ENCODE data around the gene UBE2E2.

Gene UBE2E2

DNA sequence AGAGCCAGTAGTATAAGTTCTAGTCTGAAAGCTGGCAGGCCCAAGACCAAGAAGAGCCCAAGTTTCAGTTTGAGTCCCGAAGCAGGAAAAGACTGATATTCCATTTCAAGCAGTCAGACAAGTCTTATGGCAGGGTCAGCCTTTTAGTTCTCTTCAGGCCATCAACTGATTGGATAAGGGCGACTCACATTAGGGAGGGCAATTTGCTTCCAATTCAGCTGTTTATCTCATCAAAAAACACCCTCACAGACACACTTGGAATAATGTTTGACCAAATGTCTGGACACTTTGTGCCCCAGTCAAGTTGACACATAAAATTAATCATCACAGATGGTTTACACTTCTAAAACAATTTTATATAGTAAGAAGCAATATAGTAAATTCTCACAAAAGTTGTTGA lies 69.7 kb downstream of the UBE2E2 start:
- in situ Hi-C loops (cut with HindIII; ENCODE audit: low sequenced_read_pairs) = no loop called here

DNA sequence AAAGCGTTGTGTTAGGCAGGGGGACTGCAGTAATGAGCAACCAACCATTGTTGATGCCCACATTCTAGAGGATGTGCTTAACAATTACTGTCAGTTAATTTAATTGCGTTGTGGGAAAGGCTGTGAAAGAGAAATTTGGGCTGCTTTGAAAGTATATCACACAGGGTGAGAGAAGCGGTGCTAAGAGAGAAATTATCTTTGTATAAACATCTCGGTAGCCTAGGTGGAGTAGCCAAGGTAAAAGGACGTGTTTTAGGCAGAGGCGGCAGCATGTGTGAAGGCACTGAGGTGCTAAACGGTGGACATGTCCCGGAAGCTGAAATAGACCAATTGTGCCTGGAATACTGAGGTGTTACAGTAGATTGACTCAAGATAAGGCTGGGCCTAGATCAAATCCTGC lies 71.9 kb downstream of the UBE2E2 start:
- in situ Hi-C loops (cut with HindIII; ENCODE audit: low sequenced_read_pairs) = no loop called here

DNA sequence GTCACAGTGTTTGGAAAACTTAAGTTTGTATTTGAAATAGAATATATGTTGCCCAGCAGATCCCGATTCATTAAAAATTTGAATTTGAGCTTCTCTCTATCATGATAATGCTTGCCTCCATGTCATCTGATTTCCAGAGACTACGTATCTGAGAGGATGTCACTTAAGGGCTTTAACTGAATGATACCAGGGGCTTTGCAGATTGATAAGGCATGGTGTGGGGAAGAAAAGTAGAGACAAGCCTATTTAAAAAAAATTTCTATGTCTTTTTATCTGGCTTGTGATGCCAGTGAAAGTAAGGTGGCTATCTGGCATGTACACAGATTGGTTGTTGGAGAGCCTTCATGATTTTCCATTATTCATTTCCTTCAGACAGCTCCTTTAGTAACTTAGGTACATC lies 72.7 kb downstream of the UBE2E2 start:
- in situ Hi-C loops (cut with HindIII; ENCODE audit: low sequenced_read_pairs) = no loop called here

DNA sequence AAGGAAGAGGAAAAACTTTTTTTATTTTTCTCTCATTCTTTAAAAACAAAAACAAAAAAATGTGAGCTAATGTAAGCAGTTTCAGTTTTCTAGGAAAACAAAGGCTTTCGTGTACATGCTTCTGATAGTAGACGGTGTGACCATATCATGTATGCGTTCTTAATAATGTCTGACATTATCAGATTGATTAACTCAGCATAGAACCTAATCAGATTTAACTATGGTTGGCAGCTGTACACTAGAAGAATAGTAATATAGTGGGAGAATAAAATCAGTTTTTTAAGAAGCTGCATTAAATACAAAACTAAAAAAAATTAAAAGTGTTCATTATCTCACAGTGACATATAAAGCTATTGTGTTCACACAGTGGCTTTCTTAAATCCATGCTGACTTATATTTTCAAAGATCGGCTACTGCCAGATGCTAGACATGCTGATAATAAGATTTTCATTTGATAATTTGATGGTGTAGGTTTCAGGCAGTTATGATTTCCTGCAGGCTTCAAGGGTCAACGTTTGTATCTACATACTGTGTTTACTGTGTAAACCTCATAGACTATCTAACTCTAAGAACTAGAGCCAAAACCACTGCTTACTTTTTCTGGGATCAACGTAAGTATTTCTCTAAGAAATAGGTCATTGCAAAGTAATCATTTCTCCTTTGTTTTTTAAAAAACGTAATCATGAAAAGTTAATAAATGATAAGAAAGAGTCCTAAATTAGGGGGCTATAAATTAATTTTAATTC lies 74.0 kb downstream of the UBE2E2 start:
- in situ Hi-C loops (cut with HindIII; ENCODE audit: low sequenced_read_pairs) = no loop called here

DNA sequence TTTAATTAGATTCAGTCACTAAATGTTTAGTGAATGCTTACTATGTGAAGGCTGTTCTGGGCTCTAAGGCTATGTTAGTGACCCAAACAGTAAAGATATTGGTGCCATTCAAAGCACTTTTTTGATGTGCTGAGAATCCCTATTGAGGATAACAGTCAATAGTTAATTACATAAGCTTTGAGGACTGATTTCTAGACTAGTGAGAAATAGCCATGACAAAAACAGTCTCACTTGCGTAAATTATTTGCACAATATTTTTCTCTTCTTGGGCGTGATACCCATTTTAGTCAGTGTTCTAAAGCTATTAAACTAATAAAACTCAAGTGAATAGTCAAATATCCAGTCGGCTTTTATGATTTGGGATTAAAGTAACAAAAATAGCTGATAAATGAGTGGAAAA lies 74.6 kb downstream of the UBE2E2 start:
- in situ Hi-C loops (cut with HindIII; ENCODE audit: low sequenced_read_pairs) = no loop called here

DNA sequence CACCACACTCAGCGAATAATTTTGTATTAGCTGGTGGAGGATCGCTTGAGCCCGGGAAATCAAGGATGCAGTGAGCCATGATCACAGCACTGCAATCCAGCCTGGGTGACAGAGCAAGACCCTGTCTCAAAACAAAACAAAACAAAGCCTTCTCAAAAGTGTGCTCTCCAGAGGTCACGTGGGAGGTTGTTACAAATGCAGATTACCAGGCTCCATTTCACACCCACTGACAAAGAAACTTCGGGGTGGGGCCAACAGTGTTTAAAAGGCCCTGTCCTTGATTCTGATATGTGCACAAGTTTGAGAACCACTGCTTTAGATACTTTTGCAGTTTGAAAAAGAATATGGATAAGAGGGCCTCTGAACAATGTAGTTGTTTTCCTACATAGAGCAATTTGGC lies 80.5 kb downstream of the UBE2E2 start:
- in situ Hi-C loops (cut with HindIII; ENCODE audit: low sequenced_read_pairs) = no loop called here

DNA sequence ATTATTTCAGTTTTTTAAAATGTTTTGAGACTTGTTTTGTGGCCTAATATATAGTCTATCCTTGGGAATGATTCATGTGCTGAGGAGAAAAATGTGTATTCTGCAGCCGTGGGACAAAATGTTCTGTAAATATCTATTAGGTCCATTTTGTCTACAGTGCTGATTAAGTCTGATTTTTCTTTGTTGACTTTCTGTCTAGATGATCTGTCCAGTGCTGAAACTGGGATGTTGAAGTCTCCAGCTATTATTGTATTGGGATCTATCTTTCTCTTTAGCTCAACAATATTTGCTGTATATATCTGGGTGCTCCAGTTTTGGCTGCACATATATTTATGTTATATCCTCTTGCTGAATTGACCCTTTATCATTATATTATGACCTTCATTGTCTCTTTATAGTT lies 85.2 kb downstream of the UBE2E2 start:
- in situ Hi-C loops (cut with HindIII; ENCODE audit: low sequenced_read_pairs) = no loop called here

DNA sequence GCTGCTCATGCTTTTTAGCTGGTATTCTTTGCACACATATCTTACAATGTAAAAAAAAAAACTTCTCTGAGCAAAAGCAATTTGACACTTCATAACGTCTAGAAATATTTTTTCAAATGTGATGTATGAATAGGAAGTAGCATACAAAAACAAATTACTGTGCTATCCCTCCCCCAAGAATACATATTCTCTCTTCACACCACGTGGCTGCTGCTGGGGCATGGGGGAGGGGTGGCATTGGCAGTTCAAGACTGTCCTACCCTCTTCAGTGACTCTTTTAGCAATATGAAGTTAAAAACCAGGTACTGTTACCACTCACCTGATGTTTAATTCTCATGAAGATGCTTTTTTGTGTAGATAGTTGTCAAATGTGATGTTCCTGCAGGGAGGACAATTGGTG lies 85.6 kb downstream of the UBE2E2 start:
- in situ Hi-C loops (cut with HindIII; ENCODE audit: low sequenced_read_pairs) = no loop called here

DNA sequence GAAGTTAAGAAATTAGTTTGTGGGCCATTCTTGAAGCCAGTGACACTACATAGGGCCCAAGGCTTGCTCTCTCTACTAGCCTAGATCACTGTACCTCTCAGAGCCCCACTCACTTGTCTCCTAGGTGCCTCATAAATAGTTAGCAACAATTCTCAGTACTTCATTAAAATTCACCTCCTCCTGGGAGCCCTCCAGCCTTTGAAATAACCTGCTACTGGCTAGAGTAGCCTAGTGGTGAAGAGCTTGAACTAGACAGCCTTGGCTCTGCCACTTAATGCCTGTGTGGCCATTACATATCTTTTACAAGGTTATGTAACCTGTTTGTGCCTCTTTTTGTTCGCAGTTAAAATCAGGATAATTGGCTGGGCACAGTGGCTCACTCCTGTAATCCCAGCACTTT lies 89.3 kb downstream of the UBE2E2 start:
- in situ Hi-C loops (cut with HindIII; ENCODE audit: low sequenced_read_pairs) = no loop called here

DNA sequence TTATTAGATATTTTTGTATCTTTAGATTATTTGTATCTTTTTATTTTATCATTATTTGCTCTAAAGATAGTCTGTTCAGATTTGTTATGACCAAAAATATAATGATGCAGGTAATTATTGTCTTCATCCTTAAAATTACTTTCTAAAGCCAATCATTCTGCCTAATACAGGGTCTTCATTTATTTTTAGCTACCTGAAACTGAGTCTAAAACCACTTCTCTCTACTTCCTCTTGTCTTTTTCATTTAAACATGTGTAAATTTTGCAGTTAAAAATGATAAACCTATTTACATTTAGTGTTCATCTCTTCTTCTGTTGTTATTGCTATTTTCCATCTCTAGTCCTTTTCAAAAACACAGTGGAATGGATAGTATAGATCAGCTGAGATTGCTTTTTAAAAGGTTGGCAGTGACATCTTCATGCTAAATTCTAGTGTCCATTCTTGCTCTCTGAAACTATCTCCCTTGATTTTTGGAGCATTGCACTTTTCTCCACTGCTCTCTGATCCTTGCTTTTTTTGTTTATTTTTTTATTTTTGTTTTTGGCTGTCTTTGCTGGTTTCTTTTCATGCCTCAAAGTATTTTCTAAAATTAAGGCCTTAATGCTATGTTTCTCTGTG lies 91.8 kb downstream of the UBE2E2 start:
- in situ Hi-C loops (cut with HindIII; ENCODE audit: low sequenced_read_pairs) = no loop called here

DNA sequence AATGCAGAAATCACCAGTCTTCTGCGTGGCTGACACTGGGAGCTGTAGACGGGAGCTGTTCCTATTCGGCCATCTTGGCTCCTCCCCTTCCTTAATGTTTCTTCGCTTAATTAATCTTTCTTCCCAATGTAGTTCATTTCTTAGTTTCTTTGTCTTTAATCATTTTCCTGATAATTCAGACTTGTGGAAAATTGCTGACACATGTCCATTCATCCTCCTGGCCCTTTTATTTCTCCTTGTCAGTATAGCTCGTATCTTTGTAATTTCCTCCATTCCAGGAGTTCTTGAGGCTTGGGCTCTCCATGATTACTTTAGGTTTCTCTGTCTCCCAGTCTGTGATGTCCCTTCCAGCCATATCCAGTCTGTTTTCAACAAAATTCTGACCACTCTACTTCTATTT lies 98.7 kb downstream of the UBE2E2 start:
- in situ Hi-C loops (cut with HindIII; ENCODE audit: low sequenced_read_pairs) = no loop called here

DNA sequence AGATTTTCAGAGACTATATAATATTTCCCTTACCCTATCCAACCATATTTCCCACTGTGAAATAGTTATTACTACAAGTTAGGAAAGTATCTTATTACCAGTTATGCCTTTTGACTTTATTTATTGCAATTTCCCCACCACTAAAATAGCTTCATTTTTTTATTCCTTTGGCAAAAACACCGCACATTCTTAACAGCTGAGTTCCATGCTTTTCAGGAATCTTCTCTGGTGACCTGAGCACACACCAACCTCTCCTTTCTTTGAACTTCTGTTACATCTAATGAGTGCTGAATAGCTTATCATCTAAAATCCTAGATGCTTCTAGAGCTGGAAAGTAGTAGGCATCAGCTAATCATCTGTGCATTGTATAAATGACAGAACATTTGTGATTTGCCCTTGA lies 99.1 kb downstream of the UBE2E2 start:
- in situ Hi-C loops (cut with HindIII; ENCODE audit: low sequenced_read_pairs) = no loop called here

DNA sequence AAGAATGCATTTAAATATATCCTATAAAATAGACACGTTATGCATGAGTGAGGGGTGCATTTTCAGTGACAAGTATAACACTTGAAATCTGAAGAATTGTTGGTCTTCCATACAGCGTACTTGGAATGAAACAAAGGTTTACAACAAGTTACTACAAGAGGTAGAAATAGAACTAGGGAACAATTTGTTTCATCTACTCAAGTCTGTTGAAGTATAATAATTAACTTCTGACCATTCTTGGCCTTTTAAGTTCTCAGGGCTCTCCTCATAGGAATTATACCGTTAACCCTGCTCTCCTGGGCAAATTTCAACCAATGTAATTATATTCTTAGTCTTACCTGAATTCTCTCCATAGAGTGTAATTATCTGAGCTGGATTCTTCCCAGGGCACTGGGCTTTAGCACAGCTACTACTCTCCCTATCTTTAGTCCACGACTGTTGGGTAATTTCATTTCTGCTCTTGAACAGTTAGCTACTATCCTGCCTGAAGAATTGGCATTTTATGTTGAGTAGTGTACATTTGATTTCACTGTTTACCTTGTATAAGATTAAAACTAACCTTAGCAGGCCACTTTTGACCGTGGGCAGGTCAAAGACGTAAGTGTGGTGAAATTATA lies 100.6 kb downstream of the UBE2E2 start:
- in situ Hi-C loops (cut with HindIII; ENCODE audit: low sequenced_read_pairs) = no loop called here

DNA sequence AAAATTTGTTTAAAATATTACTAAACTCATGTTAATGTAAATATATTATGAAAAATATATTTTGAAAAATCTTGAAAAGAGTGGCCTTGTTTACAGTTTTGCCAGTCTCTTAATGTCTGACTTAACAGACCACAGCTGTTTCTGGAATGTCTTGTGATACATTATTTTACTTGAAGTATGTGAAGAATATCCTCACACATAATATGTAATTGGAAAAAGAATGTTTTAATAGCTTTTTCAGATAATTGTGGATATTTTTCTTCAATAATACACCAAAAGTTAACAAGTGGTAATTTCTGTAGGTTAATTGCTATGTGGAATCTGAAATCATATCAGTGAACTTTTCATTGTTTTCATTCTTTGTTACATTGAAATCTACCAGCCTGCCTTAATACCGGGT lies 101.3 kb downstream of the UBE2E2 start:
- in situ Hi-C loops (cut with HindIII; ENCODE audit: low sequenced_read_pairs) = no loop called here

DNA sequence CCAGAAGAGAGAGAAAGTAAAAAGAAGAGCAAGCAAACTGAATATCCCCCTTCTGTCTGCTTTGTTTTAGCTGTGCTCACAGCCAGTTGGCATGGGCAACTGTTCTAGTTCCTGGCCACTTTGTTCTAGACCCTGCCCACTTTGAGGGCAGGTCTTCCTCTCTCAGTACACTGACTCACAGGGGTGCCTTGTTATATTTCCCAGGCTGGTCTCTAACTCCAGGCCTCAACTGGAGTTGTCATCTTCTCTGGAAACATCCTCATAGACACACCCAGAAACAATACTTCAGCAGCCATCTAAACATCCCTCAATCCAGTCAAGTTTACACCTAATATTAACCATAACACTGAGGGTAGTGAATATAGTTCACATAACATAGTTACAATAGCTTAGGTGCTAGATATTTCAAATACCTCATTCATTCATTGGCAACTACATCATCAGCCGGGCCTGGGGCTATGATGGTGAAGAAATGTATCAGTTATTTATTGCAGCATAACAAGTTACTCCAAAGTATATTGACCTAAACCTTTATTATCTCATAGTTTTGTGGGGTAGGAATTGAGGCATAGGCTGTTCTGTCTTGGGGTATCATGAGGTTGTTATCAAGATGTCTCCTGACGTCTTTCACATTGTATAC lies 106.0 kb downstream of the UBE2E2 start:
- in situ Hi-C loops (cut with HindIII; ENCODE audit: low sequenced_read_pairs) = no loop called here

DNA sequence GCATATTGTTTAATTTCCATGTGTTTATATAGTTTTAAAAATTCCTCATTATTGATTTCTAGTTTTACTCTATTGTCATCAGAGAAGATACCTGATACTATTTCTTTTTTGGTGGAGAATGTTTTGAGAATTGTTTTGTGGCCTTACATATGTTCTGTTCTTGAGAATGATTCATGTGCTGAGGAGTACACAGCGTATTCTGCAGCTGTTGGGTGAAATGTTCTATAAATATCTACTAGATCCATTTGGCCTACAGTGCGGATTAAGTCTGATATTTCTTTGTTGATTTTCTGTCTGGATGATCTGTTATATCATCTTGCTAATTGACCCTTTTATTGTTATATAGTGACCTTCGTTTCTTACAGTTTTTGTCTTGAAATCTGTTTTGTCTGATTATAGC lies 109.7 kb downstream of the UBE2E2 start:
- in situ Hi-C loops (cut with HindIII; ENCODE audit: low sequenced_read_pairs) = no loop called here

DNA sequence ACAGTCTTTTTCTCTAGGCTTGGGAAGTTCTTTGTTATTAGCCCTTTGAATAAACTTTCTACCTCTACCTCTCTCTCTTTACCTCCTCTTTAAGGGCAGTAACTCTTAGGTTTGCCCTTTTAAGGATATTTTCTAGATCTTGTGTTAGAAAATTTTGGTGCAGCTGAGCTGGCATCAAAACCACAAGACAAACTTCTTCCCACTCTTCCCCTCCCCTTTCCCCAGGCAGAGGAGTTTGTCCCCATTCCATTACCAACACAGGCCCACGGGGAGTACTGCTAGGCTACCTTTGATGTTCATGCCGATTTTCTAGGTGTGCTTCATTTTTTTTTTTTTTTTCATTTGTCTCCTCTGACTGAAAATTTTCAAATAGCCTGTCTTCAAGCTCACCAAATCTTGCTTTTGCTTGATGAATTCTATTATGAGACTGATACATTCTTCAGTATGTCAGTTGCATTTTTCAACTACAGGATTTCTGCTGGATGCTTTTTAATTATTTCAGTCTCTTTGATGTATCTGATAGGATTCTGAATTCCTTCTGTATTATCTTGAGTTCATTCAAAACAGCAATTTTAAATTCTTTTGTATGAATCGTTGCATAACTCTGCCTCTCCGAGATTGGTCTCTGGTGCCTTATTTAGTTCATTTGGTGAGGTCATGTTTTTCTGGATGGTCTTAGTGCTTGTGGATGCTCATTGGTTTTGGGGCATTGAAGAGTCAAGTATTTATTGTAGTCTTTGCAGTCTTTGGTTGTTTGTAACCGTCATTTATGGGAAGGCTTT lies 112.0 kb downstream of the UBE2E2 start:
- in situ Hi-C loops (cut with HindIII; ENCODE audit: low sequenced_read_pairs) = no loop called here

DNA sequence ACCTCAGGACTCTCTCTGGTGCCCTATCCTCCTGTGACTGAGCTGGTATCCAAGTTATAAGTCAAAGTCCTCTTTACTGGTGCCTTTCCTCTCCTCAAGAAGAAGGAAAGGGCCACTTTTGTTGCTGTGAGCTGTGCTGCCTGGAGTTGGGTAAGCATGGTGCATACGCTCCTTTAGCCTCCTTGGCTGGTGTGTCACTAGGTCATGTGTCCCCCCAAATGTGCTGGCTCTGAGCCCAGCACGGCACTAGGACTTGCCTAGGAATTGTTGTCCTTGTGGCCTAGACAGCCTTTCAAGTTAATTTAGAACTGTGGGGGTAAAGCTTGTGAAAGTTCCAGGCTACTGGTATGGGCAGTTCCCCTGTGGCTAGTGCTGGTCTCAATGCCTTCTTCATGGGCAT lies 113.8 kb downstream of the UBE2E2 start:
- in situ Hi-C loops (cut with HindIII; ENCODE audit: low sequenced_read_pairs) = no loop called here

DNA sequence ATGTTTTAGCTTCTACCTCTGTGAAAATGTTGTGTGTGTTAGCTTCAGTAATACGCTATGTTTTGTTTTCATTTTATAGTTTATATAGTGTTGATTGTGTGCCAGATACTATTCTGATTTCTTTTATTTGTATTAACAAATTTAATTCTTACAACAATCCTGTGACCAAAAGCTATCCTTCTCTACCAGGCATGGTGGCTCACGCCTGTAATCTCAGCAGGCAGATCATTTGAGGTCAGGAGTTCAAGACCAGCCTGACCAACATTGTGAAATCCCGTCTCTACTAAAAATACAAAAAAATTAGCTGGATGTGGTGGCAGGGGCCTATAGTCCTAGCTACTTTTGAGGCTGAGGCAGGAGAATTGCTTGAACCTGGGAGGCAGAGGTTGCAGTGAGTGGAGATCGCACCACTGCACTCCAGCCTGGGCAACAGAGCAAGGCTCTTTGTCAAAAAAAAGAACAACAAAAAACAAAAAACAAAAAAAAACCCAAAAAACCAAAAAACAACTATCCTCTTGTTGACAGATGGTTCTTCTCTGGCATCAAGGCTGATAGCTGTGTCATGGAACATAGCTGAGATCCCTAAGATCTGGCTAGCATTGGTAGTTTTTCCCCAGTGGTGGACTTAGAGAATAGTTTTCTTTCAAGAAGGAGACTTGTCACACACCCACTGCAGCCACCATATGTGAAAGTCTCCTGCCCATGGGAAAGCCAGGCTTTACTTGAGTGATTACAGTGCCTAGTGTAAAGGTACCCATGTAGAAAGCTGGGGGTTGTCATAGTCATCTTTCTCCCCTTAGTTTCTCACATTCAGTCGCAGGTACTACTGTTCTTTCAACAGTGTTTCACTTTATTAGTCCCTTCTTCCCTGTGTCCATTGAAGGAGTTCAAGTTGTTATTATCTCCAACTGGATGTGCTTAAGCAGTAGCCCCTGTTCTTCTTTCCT lies 116.5 kb downstream of the UBE2E2 start:
- in situ Hi-C loops (cut with HindIII; ENCODE audit: low sequenced_read_pairs) = no loop called here

Data from DLD1 (cell line).